GM23338 (cell line): ENCODE data around the gene PRUNE2.

ENCODE experiments used
- CREB1 ChIP-seq: fragments of 250-450 bp; sonication (Bioruptor Pico); IDR thresholded peaks from 2 replicates; pipeline ENCODE4 v1.5.0; 2020; ENCODE audit warnings: low read depth, mild to moderate bottlenecking, moderate library complexity
- CTCF ChIP-seq, 2 experiments: fragments of 200-600 bp in 1 of 2; sonication (generic) in 1 of 2; conservative IDR thresholded peaks; 2 replicates each; pipeline versions ENCODE4 v1.5.1 to v1.6.1; 2016 to 2017; ENCODE audit warnings: antibody characterized with exemption in 2 of 2, low read depth in 2 of 2, mild to moderate bottlenecking in 2 of 2, moderate library complexity in 1 of 2
- ETS1 ChIP-seq: IDR thresholded peaks from 2 replicates; pipeline ENCODE4 v1.6.1; 2016; ENCODE audit warnings: antibody characterized with exemption
- EZH2 ChIP-seq: fragments of 200-600 bp; sonication (generic); IDR thresholded peaks from one replicate; pipeline ENCODE4 v1.8.0; 2017; ENCODE audit warnings: antibody characterized with exemption, mild to moderate bottlenecking, low read depth; ENCODE audit not compliant: unreplicated experiment
- EZH2phosphoT487 ChIP-seq: fragments of 200-600 bp; sonication (generic); IDR thresholded peaks from one replicate; pipeline ENCODE4 v1.8.1; 2018; ENCODE audit warnings: antibody characterized with exemption; ENCODE audit not compliant: unreplicated experiment
- JUNB ChIP-seq: IDR thresholded peaks from one replicate; pipeline ENCODE4 v1.6.1; 2016; ENCODE audit warnings: antibody characterized with exemption; ENCODE audit not compliant: unreplicated experiment
- NANOG ChIP-seq: IDR thresholded peaks from 2 replicates; pipeline ENCODE4 v1.6.1; 2016; ENCODE audit warnings: antibody characterized with exemption, borderline replicate concordance
- POLR2AphosphoS5 ChIP-seq: IDR thresholded peaks from 2 replicates; pipeline ENCODE4 v1.6.1; 2016; ENCODE audit warnings: antibody characterized with exemption, low read depth
- REST ChIP-seq: IDR thresholded peaks from one replicate; pipeline ENCODE4 v1.6.1; 2018; ENCODE audit warnings: antibody characterized with exemption; ENCODE audit not compliant: unreplicated experiment
- STAT1 ChIP-seq: IDR thresholded peaks from one replicate; pipeline ENCODE4 v1.6.1; 2016; ENCODE audit warnings: antibody characterized with exemption; ENCODE audit not compliant: unreplicated experiment
- ZNF114 ChIP-seq: fragments of 250-450 bp; sonication (Bioruptor Pico); IDR thresholded peaks from 2 replicates; pipeline ENCODE4 v1.5.0; 2020; ENCODE audit warnings: mild to moderate bottlenecking, moderate library complexity
- ZNF331 ChIP-seq: fragments of 250-450 bp; sonication (Bioruptor Pico); IDR thresholded peaks from 2 replicates; pipeline ENCODE4 v1.5.0; 2020; ENCODE audit warnings: low read depth, mild to moderate bottlenecking, moderate library complexity

- TF ChIP-seq EZH2 (no peak), CREB1 (CRISPR knock-in tag) (no peak), JUNB (no peak), CTCF (conservative IDR thresholded peaks at IDR 0.05; ENCODE audit: low read depth in 2 of 2) (no peak), POLR2AphosphoS5 (no peak), ZNF331 (CRISPR knock-in tag) (no peak), REST (no peak), EZH2phosphoT487 (no peak), NANOG (no peak), ZNF114 (no peak), STAT1 (no peak), ETS1 (no peak)
These were observed 331.8 kb downstream of the PRUNE2 start for GRCh38 chr9:76573905-76574760.
